Karpas-422 (cell line): ENCODE measurements around the gene CNIH2. TPM values are rescaled to one million over a fixed set of nuclear protein-coding genes. Genes with fewer than 3 reads are reported as not detected.
A peak's percentile ranks its signal among the peaks of the same experiment; 100 is the strongest.

Experiments used
- DNase-seq: peaks from one replicate; pipeline ENCODE4 v3.0.0-alpha.2; 2015
- H2AFZ ChIP-seq: fragments of 200-600 bp; sonication (generic); 2 replicates; pipeline ENCODE4 v1.6.1; 2014; ENCODE audit warnings: antibody characterized with exemption, low read length, mixed read lengths
- H3K27ac ChIP-seq: fragments of 200-600 bp; sonication (generic); 2 replicates; pipeline ENCODE4 v1.5.1; 2014; ENCODE audit warnings: mild to moderate bottlenecking, low read length, moderate library complexity
- H3K27me3 ChIP-seq: fragments of 200-600 bp; sonication (generic); 2 replicates; pipeline ENCODE4 v1.6.1; 2014; ENCODE audit warnings: low read length, mixed read lengths
- H3K36me3 ChIP-seq: fragments of 200-600 bp; sonication (generic); 2 replicates; pipeline ENCODE4 v1.6.1; 2014; ENCODE audit warnings: low read length, mixed read lengths; ENCODE audit not compliant: insufficient read depth
- H3K4me1 ChIP-seq: fragments of 200-600 bp; sonication (generic); 2 replicates; pipeline ENCODE4 v1.6.1; 2014; ENCODE audit warnings: mild to moderate bottlenecking, low read length, mixed read lengths
- H3K4me2 ChIP-seq: fragments of 200-600 bp; sonication (generic); 2 replicates; pipeline ENCODE4 v1.6.1; 2014; ENCODE audit warnings: low read length, low read depth, mild to moderate bottlenecking; ENCODE audit not compliant: poor library complexity, severe bottlenecking
- H3K4me3 ChIP-seq: fragments of 200-600 bp; sonication (generic); 2 replicates; pipeline ENCODE4 v1.5.1; 2014; ENCODE audit warnings: mild to moderate bottlenecking, antibody characterized with exemption, low read length, mixed read lengths
- H3K79me2 ChIP-seq: fragments of 200-600 bp; sonication (generic); 2 replicates; pipeline ENCODE4 v1.6.1; 2014; ENCODE audit warnings: mild to moderate bottlenecking, low read length, mixed read lengths
- H3K9ac ChIP-seq: fragments of 200-600 bp; sonication (generic); 2 replicates; pipeline ENCODE4 v1.6.0; 2014; ENCODE audit warnings: low read length
- H3K9me2 ChIP-seq: fragments of 200-600 bp; sonication (generic), shearing (Covaris generic); replicated peaks from 2 replicates; pipeline ENCODE4 v1.6.0; 2014; ENCODE audit warnings: mild to moderate bottlenecking, low read length, moderate library complexity; ENCODE audit not compliant: insufficient read depth
- H3K9me3 ChIP-seq: fragments of 300-700, 200-600 bp; sonication (generic); 2 replicates; pipeline ENCODE4 v1.6.1; 2014; ENCODE audit warnings: low read length, mixed read lengths
- H4K20me1 ChIP-seq: fragments of 200-600 bp; sonication (generic); 2 replicates; pipeline ENCODE4 v1.6.1; 2014; ENCODE audit warnings: mild to moderate bottlenecking, antibody characterized with exemption, low read length, low read depth; ENCODE audit not compliant: insufficient read depth
- total RNA-seq: library from RNA; depleted of rRNA; stranded (reverse); fragments of >200 nt; shearing (Covaris generic); gene quantifications from 2 replicates; pipeline ENCODE4 v1.2.3, GENCODE V29; 2014; ENCODE audit warnings: low replicate concordance

Gene CNIH2
- total RNA-seq, 1 experiment from 2014 or later, result 0.34 TPM

- no peaks in the 10 kb centered on the region for H3K9me3 ChIP-seq
- peaks cover 6% of the 10 kb centered on the region for H3K36me3 ChIP-seq
Measured at GRCh38 chr11:66237867-66238266, 40.1 kb upstream of the CNIH2 start.

DNA sequence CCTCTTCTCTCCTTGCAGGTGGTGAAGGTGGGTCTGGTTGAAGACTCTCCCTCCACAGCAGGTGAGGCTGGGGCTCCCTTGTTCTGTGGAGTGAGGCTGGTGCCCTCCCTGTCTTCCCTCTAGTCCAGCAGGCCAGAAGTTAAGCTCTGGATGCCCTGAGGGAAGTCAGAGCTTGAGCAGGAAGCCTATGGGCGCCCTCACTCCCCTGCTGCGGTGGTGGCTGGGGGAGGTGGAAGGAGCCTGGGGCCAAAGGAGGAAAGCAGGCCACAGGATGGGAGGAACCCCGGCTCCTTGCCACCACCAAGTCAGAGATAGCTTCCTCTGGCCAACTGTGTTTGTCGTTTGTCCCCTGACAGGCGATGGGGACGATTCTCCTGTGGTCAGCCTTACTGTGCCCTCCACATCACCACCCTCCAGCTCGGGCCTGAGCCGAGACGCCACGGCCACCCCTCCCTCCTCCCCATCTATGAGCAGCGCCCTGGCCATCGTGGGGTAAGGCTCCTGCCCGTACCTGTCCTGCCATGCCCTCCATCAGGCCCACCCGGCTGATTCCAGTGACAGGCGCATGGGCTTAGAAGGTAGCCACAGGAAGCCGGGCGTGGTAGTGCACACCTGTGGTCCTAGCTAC lies 39.1 kb upstream of the CNIH2 start:
- no peaks in the 10 kb centered on the region for H3K79me2 ChIP-seq
- no peak overlapping the region for H3K27ac ChIP-seq
- H3K9me3 ChIP-seq, result no peaks in the 10 kb centered on the region
- DNase-seq, result no peak
- peaks cover 51% of the 10 kb centered on the region for H3K4me1 ChIP-seq
- no peak overlapping the region for H3K4me3 ChIP-seq
- H3K9ac ChIP-seq, result no peak overlapping the region
- no peak overlapping the region for H2AFZ ChIP-seq
- H3K4me2 ChIP-seq, result no peak overlapping the region
- no peaks in the 10 kb centered on the region for H3K9me2 ChIP-seq
- H3K27me3 ChIP-seq, result no peaks in the 10 kb centered on the region
- no peaks in the 10 kb centered on the region for H4K20me1 ChIP-seq
- H3K36me3 ChIP-seq, result peaks cover 6% of the 10 kb centered on the region

More at GRCh38 chr11:66237867-66238266, 40.1 kb upstream of the CNIH2 start:
- Histone ChIP-seq H3K9me2 (no peaks in the 10 kb centered on the region), H3K4me1 (peaks cover 44% of the 10 kb centered on the region), H3K27ac (no peak overlapping the region), H3K27me3 (no peaks in the 10 kb centered on the region), H2AFZ (no peak overlapping the region), H3K9ac (no peak overlapping the region), H3K4me3 (no peak overlapping the region), H3K79me2 (no peaks in the 10 kb centered on the region), H4K20me1 (no peaks in the 10 kb centered on the region), H3K4me2 (no peak overlapping the region)
- no peak for DNase-seq

GRCh38 chr11:66239511-66239910 lies 38.5 kb upstream of the CNIH2 start:
- Histone ChIP-seq H3K9ac (no peak overlapping the region), H3K79me2 (no peaks in the 10 kb centered on the region), H3K9me3 (no peaks in the 10 kb centered on the region), H3K9me2 (no peaks in the 10 kb centered on the region), H3K4me1 (peaks cover 51% of the 10 kb centered on the region), H3K4me3 (no peak overlapping the region), H3K27ac (no peak overlapping the region), H3K4me2 (no peak overlapping the region), H3K36me3 (peaks cover 6% of the 10 kb centered on the region), H2AFZ (no peak overlapping the region), H3K27me3 (no peaks in the 10 kb centered on the region), H4K20me1 (no peaks in the 10 kb centered on the region)
- no peak for DNase-seq

DNA sequence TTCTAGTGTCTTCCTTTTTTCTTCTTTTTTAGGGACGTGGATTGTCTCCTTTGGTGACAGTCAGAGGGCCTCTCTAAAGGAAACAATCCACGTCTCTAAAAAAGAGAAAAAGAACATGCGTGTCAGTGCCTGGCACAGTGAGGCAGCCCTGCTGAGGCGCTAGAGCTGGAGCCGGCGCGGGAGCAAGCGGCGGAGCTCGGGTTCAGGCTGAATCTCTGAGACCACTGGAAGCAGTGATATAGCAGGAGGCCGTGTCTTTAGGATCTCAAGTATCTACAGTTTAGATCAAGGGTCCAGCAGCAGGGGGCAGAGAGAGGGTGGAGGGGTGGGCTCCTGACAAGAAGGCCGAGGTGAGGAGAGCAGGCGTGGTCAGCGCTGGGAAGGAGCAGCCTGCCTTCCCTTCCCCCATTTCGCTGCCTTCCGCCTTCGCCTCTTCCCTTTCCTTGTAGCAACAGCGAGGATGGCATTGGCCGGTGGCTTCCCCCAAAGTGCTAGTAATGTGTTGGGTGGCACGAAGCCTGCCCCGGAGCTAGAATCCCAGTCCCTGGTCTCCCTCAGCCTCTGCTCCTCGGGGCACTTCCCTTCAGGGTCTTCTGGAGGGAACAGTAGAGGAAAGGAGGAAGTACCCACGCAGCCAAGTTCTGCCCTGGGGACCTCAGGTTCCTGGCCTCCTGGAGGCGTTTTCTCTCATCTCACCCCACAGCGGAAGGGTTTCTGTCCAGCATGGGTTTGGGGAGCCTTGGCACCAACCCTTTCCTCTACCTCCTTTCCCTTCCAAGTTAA lies 37.8 kb upstream of the CNIH2 start:
- no peak overlapping the region for H2AFZ ChIP-seq
- no peaks in the 10 kb centered on the region for H4K20me1 ChIP-seq
- H3K4me1 ChIP-seq, result peaks cover 51% of the 10 kb centered on the region
- no peak for DNase-seq
- no peaks in the 10 kb centered on the region for H3K79me2 ChIP-seq
- H3K27ac ChIP-seq, result peak overlapping the region; percentile 86
- no peaks in the 10 kb centered on the region for H3K9me3 ChIP-seq
- H3K27me3 ChIP-seq, result no peaks in the 10 kb centered on the region
- peak overlapping the region; percentile 6 for H3K4me2 ChIP-seq
- no peak overlapping the region for H3K9ac ChIP-seq
- no peaks in the 10 kb centered on the region for H3K9me2 ChIP-seq
- peaks cover 10% of the 10 kb centered on the region for H3K36me3 ChIP-seq
- H3K4me3 ChIP-seq, result no peak overlapping the region

DNA sequence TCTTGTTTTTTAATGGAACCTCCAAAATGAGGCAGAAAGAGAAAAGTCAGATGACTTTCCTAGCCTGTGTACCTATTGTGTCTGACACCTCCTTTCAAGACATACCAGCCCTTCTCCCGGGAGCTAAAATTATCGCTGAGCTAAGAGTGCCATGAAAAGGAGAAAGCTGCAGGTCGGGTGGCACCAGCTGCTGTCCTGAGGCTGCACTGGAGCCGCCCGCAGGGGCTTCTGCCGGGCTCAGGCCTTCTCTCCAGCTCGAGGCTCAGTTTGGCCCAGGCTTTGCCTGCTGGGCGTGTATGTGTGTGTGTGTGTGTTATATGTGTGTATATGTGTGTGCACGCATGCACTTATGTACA lies 37.2 kb upstream of the CNIH2 start:
- Histone ChIP-seq H3K9me2 (no peaks in the 10 kb centered on the region), H2AFZ (no peak overlapping the region), H3K36me3 (peaks cover 10% of the 10 kb centered on the region), H3K4me1 (peaks cover 51% of the 10 kb centered on the region), H3K27ac (peak overlapping the region; percentile 86), H3K9me3 (no peaks in the 10 kb centered on the region), H4K20me1 (no peaks in the 10 kb centered on the region), H3K27me3 (no peaks in the 10 kb centered on the region), H3K9ac (peak overlapping the region; percentile 17; the same call in 1 of the 2 replicates), H3K4me3 (no peak overlapping the region), H3K79me2 (no peaks in the 10 kb centered on the region), H3K4me2 (peak overlapping the region; percentile 6)
- no peak for DNase-seq

GRCh38 chr11:66242095-66242765 lies 35.7 kb upstream of the CNIH2 start:
- peak overlapping the region; percentile 18 for H3K4me2 ChIP-seq
- H3K9me3 ChIP-seq, result no peaks in the 10 kb centered on the region
- H3K36me3 ChIP-seq, result peaks cover 10% of the 10 kb centered on the region
- H3K27me3 ChIP-seq, result no peaks in the 10 kb centered on the region
- no peaks in the 10 kb centered on the region for H3K79me2 ChIP-seq
- peak overlapping the region; percentile 86 for H3K27ac ChIP-seq
- H3K9ac ChIP-seq, result peak overlapping the region; percentile 30
- DNase-seq, result peak; percentile 75
- peaks cover 51% of the 10 kb centered on the region for H3K4me1 ChIP-seq
- no peak overlapping the region for H2AFZ ChIP-seq
- H3K9me2 ChIP-seq, result no peaks in the 10 kb centered on the region
- no peak overlapping the region; the same call in 1 of the 2 replicates for H3K4me3 ChIP-seq
- H4K20me1 ChIP-seq, result no peaks in the 10 kb centered on the region

DNA sequence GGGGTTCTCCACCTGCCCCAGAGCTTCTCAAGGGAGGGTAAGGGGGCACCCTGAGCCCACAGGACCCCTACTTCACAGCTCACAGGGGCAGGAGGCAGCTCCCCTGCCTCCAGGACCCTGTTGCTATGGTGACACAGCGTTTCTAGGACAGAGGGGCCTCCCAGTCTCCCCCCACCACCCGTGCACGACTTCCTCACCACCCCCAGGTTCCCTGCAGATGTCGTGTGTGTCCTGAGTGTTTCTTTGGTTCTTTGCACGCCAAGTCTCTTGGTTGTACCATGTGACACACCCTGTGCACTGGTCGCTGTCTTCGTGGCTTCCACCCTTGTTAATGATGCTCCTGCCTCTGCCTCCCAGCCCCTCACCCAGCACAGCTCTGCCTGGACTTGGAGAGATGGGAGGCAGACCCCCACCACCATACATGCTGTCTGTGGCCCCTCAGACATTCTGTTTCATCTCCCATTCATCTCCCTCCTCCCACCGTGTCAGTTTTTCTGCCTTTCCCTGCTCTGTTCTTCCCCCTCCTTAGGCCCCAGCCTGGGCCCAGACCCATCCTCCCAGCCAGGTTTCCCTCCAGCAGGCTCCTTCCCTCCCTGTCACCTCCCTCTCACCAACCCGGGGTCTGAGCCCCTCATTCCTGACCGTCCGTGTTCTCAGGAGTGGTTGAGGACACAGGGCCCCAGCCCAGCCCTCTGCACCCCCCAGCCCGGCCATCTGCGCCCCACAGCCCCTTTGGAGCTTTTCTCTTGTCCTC lies 34.0 kb upstream of the CNIH2 start:
- Histone ChIP-seq H3K4me2 (no peak overlapping the region), H3K9ac (no peak overlapping the region), H3K9me2 (no peaks in the 10 kb centered on the region), H2AFZ (no peak overlapping the region), H3K27me3 (no peaks in the 10 kb centered on the region), H4K20me1 (no peaks in the 10 kb centered on the region), H3K9me3 (no peaks in the 10 kb centered on the region), H3K4me1 (peaks cover 46% of the 10 kb centered on the region), H3K4me3 (no peak overlapping the region), H3K36me3 (peaks cover 10% of the 10 kb centered on the region; the same call in 1 of the 2 replicates), H3K79me2 (no peaks in the 10 kb centered on the region), H3K27ac (peak overlapping the region; percentile 86)
- DNase-seq, result no peak
